GM23338 (cell line): Measurements from ENCODE around the gene UPP1. TPM values are rescaled to one million over a fixed set of nuclear protein-coding genes. Genes with fewer than 3 reads are reported as not detected.

Experiments
- ATAC-seq: fragments of 200-7000 bp; cut with Tn5 transposase; 3 replicates; pipeline ENCODE4 v1.9.1; 2020
- DNase-seq: peaks from one replicate; pipeline ENCODE4 v3.0.0-alpha.2; 2015; ENCODE audit warnings: low spot score
- H2AFZ ChIP-seq: fragments of 200-600 bp; sonication (generic); 2 replicates; pipeline ENCODE4 v1.8.0; 2016; ENCODE audit warnings: antibody characterized with exemption, mild to moderate bottlenecking, moderate library complexity
- H3F3A ChIP-seq: fragments of 200-600 bp; sonication (generic); replicated peaks from 2 replicates; pipeline ENCODE4 v1.8.0; 2017; ENCODE audit warnings: antibody characterized with exemption, mixed run types, low read depth
- H3K27ac ChIP-seq: fragments of 200-600 bp; sonication (generic); 2 replicates; pipeline ENCODE4 v1.6.1; 2016; ENCODE audit warnings: low read depth
- H3K27me3 ChIP-seq: fragments of 200-600 bp; sonication (generic); 2 replicates; pipeline ENCODE4 v1.8.0; 2016; ENCODE audit warnings: mild to moderate bottlenecking, mixed run types, moderate library complexity; ENCODE audit not compliant: insufficient read depth
- H3K36me3 ChIP-seq: fragments of 200-600 bp; sonication (generic); 2 replicates; pipeline ENCODE4 v1.8.0; 2016; ENCODE audit warnings: mild to moderate bottlenecking; ENCODE audit not compliant: insufficient read depth
- H3K4me1 ChIP-seq: fragments of 200-600 bp; sonication (generic); 2 replicates; pipeline ENCODE4 v1.8.0; 2016; ENCODE audit warnings: mild to moderate bottlenecking, moderate library complexity; ENCODE audit not compliant: insufficient read depth
- H3K4me2 ChIP-seq: fragments of 200-600 bp; sonication (generic); 2 replicates; pipeline ENCODE4 v1.7.1; 2017; ENCODE audit warnings: mixed run types
- H3K4me3 ChIP-seq: fragments of 200-600 bp; sonication (generic); 2 replicates; pipeline ENCODE4 v1.6.1; 2016; ENCODE audit warnings: mixed run types
- H3K79me2 ChIP-seq: fragments of 200-600 bp; sonication (generic); replicated peaks from 2 replicates; pipeline ENCODE4 v1.8.0; 2017; ENCODE audit warnings: mild to moderate bottlenecking; ENCODE audit not compliant: insufficient read depth
- H3K9me2 ChIP-seq: fragments of 200-600 bp; sonication (generic); 2 replicates; pipeline ENCODE4 v1.8.0; 2017; ENCODE audit not compliant: insufficient read depth
- H4K20me1 ChIP-seq: fragments of 200-600 bp; sonication (generic); replicated peaks from 2 replicates; pipeline ENCODE4 v1.8.0; 2017; ENCODE audit warnings: mild to moderate bottlenecking; ENCODE audit not compliant: insufficient read depth
- H3K27ac Mint-ChIP-seq: 2 replicates; pipeline ENCODE4 v1.8.0; 2020; ENCODE audit warnings: inconsistent platforms, mild to moderate bottlenecking, moderate library complexity, mixed read lengths
- H3K27me3 Mint-ChIP-seq: 3 replicates; pipeline ENCODE4 v1.8.0; 2022; ENCODE audit warnings: low read depth, mild to moderate bottlenecking, moderate library complexity, mixed read lengths, inconsistent platforms; ENCODE audit not compliant: insufficient read depth, poor library complexity
- H3K36me3 Mint-ChIP-seq: 3 replicates; pipeline ENCODE4 v1.8.0; 2021; ENCODE audit warnings: low read depth, mild to moderate bottlenecking, inconsistent platforms, moderate library complexity, mixed read lengths
- H3K4me1 Mint-ChIP-seq: 3 replicates; pipeline ENCODE4 v1.8.0; 2020; ENCODE audit warnings: mild to moderate bottlenecking, inconsistent platforms, mixed read lengths
- H3K4me3 Mint-ChIP-seq: 3 replicates; pipeline ENCODE4 v1.8.0; 2021; ENCODE audit warnings: moderate library complexity, mild to moderate bottlenecking, inconsistent platforms, mixed read lengths
- H3K9me3 Mint-ChIP-seq: 3 replicates; pipeline ENCODE4 v1.8.0; 2020; ENCODE audit warnings: moderate library complexity, mild to moderate bottlenecking, inconsistent platforms, mixed read lengths
- CREB1 ChIP-seq: fragments of 250-450 bp; sonication (Bioruptor Pico); IDR thresholded peaks from 2 replicates; pipeline ENCODE4 v1.5.0; 2020; ENCODE audit warnings: low read depth, mild to moderate bottlenecking, moderate library complexity
- EZH2 ChIP-seq: fragments of 200-600 bp; sonication (generic); IDR thresholded peaks from one replicate; pipeline ENCODE4 v1.8.0; 2017; ENCODE audit warnings: antibody characterized with exemption, mild to moderate bottlenecking, low read depth; ENCODE audit not compliant: unreplicated experiment
- EZH2phosphoT487 ChIP-seq: fragments of 200-600 bp; sonication (generic); IDR thresholded peaks from one replicate; pipeline ENCODE4 v1.8.1; 2018; ENCODE audit warnings: antibody characterized with exemption; ENCODE audit not compliant: unreplicated experiment
- JUNB ChIP-seq: IDR thresholded peaks from one replicate; pipeline ENCODE4 v1.6.1; 2016; ENCODE audit warnings: antibody characterized with exemption; ENCODE audit not compliant: unreplicated experiment
- NANOG ChIP-seq: IDR thresholded peaks from 2 replicates; pipeline ENCODE4 v1.6.1; 2016; ENCODE audit warnings: antibody characterized with exemption, borderline replicate concordance
- POLR2AphosphoS5 ChIP-seq: IDR thresholded peaks from 2 replicates; pipeline ENCODE4 v1.6.1; 2016; ENCODE audit warnings: antibody characterized with exemption, low read depth
- STAT1 ChIP-seq: IDR thresholded peaks from one replicate; pipeline ENCODE4 v1.6.1; 2016; ENCODE audit warnings: antibody characterized with exemption; ENCODE audit not compliant: unreplicated experiment
- ZNF114 ChIP-seq: fragments of 250-450 bp; sonication (Bioruptor Pico); IDR thresholded peaks from 2 replicates; pipeline ENCODE4 v1.5.0; 2020; ENCODE audit warnings: mild to moderate bottlenecking, moderate library complexity
- ZNF331 ChIP-seq: fragments of 250-450 bp; sonication (Bioruptor Pico); IDR thresholded peaks from 2 replicates; pipeline ENCODE4 v1.5.0; 2020; ENCODE audit warnings: low read depth, mild to moderate bottlenecking, moderate library complexity
- polyA plus RNA-seq: library from polyadenylated mRNA; unstranded; fragments of >200 nt; fragmentation: Nextera tagmentation; extraction: Ambion mirVana; gene quantifications from 2 replicates; pipeline ENCODE4 v1.2.1, GENCODE V29; 2016
- total RNA-seq: library from RNA; depleted of rRNA; stranded (reverse); fragments of >200 nt; shearing (Covaris generic); gene quantifications from 2 replicates; pipeline ENCODE4 v1.2.3, GENCODE V29; 2014
- TF ChIP-seq, protein P1 (sequence below): IDR thresholded peaks from 2 replicates; pipeline ENCODE4 v1.6.1; 2016; ENCODE audit warnings: antibody characterized with exemption
- TF ChIP-seq, protein P2 (sequence below): fragments of 250-450 bp; sonication (Bioruptor Pico); IDR thresholded peaks from 2 replicates; pipeline ENCODE4 v1.5.0; 2020; ENCODE audit warnings: mild to moderate bottlenecking, moderate library complexity
- TF ChIP-seq, protein P3 (sequence below), 2 experiments: fragments of 200-600 bp in 1 of 2; sonication (generic) in 1 of 2; conservative IDR thresholded peaks; 2 replicates each; pipeline versions ENCODE4 v1.5.1 to v1.6.1; 2016 to 2017; ENCODE audit warnings: antibody characterized with exemption in 2 of 2, low read depth in 2 of 2, mild to moderate bottlenecking in 2 of 2, moderate library complexity in 1 of 2
- TF ChIP-seq, protein P4 (sequence below): IDR thresholded peaks from one replicate; pipeline ENCODE4 v1.6.1; 2018; ENCODE audit warnings: antibody characterized with exemption; ENCODE audit not compliant: unreplicated experiment

Gene UPP1
- total and polyA plus RNA-seq, 2 experiments from 2014 or later = 22.7 to 43.5 TPM

DNA sequence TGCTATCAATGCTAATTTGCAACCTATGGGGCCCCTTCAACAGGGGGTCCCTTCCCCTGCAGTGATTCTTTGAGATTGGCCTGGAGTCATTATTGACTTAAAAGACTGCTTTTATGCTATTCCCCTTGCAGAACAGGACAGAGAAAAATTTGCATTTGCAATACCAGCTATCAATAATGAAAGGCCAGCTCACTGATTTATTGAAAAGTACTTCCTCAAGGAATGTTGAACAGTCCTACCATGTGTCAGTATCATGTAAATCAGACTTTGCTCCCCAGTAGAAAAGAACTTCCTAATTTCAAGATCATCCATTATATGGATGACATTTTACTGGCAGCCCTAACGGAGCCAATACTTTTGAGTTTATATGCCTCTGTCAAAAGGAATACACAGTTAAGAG lies 52.5 kb downstream of the UPP1 start:
- Histone ChIP-seq H3K4me3 (no peak overlapping the region), H3F3A (no peaks in the 10 kb centered on the region), H2AFZ (no peak overlapping the region), H3K9me2 (no peaks in the 10 kb centered on the region; the same call in 1 of the 2 replicates), H3K36me3 (peaks cover 3% of the 10 kb centered on the region; the same call in 1 of the 2 replicates), H4K20me1 (no peaks in the 10 kb centered on the region), H3K4me2 (no peak overlapping the region), H3K79me2 (no peaks in the 10 kb centered on the region), H3K27ac (no peak overlapping the region), H3K4me1 (peaks cover 8% of the 10 kb centered on the region; the same call in 1 of the 2 replicates), H3K27me3 (no peaks in the 10 kb centered on the region)
- no peak for TF ChIP-seq STAT1
- no peak for TF ChIP-seq ZNF114
- TF ChIP-seq ZNF331 (CRISPR knock-in tag) = no peak
- no peak for TF ChIP-seq CREB1 (CRISPR knock-in tag)
- no peak for TF ChIP-seq POLR2AphosphoS5
- TF ChIP-seq, protein P1, sequence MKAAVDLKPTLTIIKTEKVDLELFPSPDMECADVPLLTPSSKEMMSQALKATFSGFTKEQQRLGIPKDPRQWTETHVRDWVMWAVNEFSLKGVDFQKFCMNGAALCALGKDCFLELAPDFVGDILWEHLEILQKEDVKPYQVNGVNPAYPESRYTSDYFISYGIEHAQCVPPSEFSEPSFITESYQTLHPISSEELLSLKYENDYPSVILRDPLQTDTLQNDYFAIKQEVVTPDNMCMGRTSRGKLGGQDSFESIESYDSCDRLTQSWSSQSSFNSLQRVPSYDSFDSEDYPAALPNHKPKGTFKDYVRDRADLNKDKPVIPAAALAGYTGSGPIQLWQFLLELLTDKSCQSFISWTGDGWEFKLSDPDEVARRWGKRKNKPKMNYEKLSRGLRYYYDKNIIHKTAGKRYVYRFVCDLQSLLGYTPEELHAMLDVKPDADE = no peak
- TF ChIP-seq NANOG = no peak
- no peak for TF ChIP-seq EZH2
- TF ChIP-seq, protein P2, sequence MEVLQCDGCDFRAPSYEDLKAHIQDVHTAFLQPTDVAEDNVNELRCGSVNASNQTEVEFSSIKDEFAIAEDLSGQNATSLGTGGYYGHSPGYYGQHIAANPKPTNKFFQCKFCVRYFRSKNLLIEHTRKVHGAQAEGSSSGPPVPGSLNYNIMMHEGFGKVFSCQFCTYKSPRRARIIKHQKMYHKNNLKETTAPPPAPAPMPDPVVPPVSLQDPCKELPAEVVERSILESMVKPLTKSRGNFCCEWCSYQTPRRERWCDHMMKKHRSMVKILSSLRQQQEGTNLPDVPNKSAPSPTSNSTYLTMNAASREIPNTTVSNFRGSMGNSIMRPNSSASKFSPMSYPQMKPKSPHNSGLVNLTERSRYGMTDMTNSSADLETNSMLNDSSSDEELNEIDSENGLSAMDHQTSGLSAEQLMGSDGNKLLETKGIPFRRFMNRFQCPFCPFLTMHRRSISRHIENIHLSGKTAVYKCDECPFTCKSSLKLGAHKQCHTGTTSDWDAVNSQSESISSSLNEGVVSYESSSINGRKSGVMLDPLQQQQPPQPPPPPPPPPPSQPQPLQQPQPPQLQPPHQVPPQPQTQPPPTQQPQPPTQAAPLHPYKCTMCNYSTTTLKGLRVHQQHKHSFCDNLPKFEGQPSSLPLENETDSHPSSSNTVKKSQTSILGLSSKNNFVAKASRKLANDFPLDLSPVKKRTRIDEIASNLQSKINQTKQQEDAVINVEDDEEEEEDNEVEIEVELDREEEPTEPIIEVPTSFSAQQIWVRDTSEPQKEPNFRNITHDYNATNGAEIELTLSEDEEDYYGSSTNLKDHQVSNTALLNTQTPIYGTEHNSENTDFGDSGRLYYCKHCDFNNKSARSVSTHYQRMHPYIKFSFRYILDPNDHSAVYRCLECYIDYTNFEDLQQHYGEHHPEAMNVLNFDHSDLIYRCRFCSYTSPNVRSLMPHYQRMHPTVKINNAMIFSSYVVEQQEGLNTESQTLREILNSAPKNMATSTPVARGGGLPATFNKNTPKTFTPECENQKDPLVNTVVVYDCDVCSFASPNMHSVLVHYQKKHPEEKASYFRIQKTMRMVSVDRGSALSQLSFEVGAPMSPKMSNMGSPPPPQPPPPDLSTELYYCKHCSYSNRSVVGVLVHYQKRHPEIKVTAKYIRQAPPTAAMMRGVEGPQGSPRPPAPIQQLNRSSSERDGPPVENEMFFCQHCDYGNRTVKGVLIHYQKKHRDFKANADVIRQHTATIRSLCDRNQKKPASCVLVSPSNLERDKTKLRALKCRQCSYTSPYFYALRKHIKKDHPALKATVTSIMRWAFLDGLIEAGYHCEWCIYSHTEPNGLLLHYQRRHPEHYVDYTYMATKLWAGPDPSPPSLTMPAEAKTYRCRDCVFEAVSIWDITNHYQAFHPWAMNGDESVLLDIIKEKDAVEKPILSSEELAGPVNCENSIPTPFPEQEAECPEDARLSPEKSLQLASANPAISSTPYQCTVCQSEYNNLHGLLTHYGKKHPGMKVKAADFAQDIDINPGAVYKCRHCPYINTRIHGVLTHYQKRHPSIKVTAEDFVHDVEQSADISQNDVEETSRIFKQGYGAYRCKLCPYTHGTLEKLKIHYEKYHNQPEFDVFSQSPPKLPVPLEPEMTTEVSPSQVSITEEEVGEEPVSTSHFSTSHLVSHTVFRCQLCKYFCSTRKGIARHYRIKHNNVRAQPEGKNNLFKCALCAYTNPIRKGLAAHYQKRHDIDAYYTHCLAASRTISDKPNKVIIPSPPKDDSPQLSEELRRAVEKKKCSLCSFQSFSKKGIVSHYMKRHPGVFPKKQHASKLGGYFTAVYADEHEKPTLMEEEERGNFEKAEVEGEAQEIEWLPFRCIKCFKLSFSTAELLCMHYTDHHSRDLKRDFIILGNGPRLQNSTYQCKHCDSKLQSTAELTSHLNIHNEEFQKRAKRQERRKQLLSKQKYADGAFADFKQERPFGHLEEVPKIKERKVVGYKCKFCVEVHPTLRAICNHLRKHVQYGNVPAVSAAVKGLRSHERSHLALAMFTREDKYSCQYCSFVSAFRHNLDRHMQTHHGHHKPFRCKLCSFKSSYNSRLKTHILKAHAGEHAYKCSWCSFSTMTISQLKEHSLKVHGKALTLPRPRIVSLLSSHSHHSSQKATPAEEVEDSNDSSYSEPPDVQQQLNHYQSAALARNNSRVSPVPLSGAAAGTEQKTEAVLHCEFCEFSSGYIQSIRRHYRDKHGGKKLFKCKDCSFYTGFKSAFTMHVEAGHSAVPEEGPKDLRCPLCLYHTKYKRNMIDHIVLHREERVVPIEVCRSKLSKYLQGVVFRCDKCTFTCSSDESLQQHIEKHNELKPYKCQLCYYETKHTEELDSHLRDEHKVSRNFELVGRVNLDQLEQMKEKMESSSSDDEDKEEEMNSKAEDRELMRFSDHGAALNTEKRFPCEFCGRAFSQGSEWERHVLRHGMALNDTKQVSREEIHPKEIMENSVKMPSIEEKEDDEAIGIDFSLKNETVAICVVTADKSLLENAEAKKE (CRISPR knock-in tag) = no peak
- TF ChIP-seq, protein P3, sequence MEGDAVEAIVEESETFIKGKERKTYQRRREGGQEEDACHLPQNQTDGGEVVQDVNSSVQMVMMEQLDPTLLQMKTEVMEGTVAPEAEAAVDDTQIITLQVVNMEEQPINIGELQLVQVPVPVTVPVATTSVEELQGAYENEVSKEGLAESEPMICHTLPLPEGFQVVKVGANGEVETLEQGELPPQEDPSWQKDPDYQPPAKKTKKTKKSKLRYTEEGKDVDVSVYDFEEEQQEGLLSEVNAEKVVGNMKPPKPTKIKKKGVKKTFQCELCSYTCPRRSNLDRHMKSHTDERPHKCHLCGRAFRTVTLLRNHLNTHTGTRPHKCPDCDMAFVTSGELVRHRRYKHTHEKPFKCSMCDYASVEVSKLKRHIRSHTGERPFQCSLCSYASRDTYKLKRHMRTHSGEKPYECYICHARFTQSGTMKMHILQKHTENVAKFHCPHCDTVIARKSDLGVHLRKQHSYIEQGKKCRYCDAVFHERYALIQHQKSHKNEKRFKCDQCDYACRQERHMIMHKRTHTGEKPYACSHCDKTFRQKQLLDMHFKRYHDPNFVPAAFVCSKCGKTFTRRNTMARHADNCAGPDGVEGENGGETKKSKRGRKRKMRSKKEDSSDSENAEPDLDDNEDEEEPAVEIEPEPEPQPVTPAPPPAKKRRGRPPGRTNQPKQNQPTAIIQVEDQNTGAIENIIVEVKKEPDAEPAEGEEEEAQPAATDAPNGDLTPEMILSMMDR (conservative IDR thresholded peaks at IDR 0.05; ENCODE audit: low read depth in 2 of 2) = no peak
- no peak for TF ChIP-seq EZH2phosphoT487
- no peak for TF ChIP-seq JUNB
- TF ChIP-seq, protein P4, sequence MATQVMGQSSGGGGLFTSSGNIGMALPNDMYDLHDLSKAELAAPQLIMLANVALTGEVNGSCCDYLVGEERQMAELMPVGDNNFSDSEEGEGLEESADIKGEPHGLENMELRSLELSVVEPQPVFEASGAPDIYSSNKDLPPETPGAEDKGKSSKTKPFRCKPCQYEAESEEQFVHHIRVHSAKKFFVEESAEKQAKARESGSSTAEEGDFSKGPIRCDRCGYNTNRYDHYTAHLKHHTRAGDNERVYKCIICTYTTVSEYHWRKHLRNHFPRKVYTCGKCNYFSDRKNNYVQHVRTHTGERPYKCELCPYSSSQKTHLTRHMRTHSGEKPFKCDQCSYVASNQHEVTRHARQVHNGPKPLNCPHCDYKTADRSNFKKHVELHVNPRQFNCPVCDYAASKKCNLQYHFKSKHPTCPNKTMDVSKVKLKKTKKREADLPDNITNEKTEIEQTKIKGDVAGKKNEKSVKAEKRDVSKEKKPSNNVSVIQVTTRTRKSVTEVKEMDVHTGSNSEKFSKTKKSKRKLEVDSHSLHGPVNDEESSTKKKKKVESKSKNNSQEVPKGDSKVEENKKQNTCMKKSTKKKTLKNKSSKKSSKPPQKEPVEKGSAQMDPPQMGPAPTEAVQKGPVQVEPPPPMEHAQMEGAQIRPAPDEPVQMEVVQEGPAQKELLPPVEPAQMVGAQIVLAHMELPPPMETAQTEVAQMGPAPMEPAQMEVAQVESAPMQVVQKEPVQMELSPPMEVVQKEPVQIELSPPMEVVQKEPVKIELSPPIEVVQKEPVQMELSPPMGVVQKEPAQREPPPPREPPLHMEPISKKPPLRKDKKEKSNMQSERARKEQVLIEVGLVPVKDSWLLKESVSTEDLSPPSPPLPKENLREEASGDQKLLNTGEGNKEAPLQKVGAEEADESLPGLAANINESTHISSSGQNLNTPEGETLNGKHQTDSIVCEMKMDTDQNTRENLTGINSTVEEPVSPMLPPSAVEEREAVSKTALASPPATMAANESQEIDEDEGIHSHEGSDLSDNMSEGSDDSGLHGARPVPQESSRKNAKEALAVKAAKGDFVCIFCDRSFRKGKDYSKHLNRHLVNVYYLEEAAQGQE = no peak
- ATAC-seq (no peak), DNase-seq (no peak)
- Mint-ChIP-seq H3K4me3 (no peak overlapping the region), H3K27me3 (no peaks in the 10 kb centered on the region), H3K27ac (no peak overlapping the region), H3K36me3 (peaks cover 47% of the 10 kb centered on the region), H3K4me1 (peaks cover 16% of the 10 kb centered on the region), H3K9me3 (peaks cover 51% of the 10 kb centered on the region)
